Thymus (tissue), 11 donors: Measurements from ENCODE around the gene LHFPL2. TPM values are rescaled to one million over a fixed set of nuclear protein-coding genes. Genes with fewer than 3 reads are reported as not detected.
A peak's percentile ranks its signal among the peaks of the same experiment; 100 is the strongest.

ENCODE experiments used
- DNase-seq, 9 donors: peaks; one replicate each; pipeline ENCODE4 v3.0.0-alpha.2; 2013; ENCODE audit warnings: low spot score in 9 of 9, low read depth in 6 of 9, missing footprints in 1 of 9
- H3K27ac ChIP-seq, 2 donors: one replicate each; pipeline ENCODE4 v1.5.1; 2013; ENCODE audit warnings: control low read depth in 1 of 2, low read depth in 1 of 2, low read length in 1 of 2, mild to moderate bottlenecking in 1 of 2, moderate library complexity in 1 of 2
- H3K27me3 ChIP-seq, 2 donors: one replicate each; pipeline ENCODE4 v1.5.1; 2013; ENCODE audit warnings: low read length in 1 of 2; ENCODE audit not compliant: control insufficient read depth in 2 of 2, insufficient read depth in 1 of 2
- H3K36me3 ChIP-seq, 2 donors: one replicate each; pipeline ENCODE4 v1.5.1; 2013; ENCODE audit warnings: low read length in 1 of 2, mild to moderate bottlenecking in 1 of 2, moderate library complexity in 1 of 2; ENCODE audit not compliant: control insufficient read depth in 2 of 2, insufficient read depth in 2 of 2
- H3K4me1 ChIP-seq, 2 donors: one replicate each; pipeline ENCODE4 v1.5.1; 2013; ENCODE audit warnings: low read length in 2 of 2; ENCODE audit not compliant: control insufficient read depth in 2 of 2, insufficient read depth in 2 of 2
- H3K4me3 ChIP-seq, 2 donors: one replicate each; pipeline ENCODE4 v1.5.1; 2013; ENCODE audit warnings: low read length in 2 of 2, control low read depth in 1 of 2, mild to moderate bottlenecking in 1 of 2
- H3K9me3 ChIP-seq, 2 donors: one replicate each; pipeline ENCODE4 v1.5.1; 2013; ENCODE audit warnings: low read length in 1 of 2, mild to moderate bottlenecking in 1 of 2; ENCODE audit not compliant: control insufficient read depth in 2 of 2, insufficient read depth in 1 of 2
- WGBS: extraction: QIAGEN DNeasy Blood & Tissue Kit; methylation state at CpG from one replicate; pipeline ENCODE4 v1.1.7; 2013; 5-methylcytosine and 5-hydroxymethylcytosine counted together
- polyA plus RNA-seq: library from polyadenylated mRNA; stranded (reverse); fragments of 200-250 nt; gene quantifications from one replicate; pipeline ENCODE4 v1.2.3, GENCODE V29; 2013
- total RNA-seq: library from RNA; stranded (reverse); fragments of 120-200 nt; gene quantifications from one replicate; pipeline ENCODE4 v1.2.4, GENCODE V29; 2013
- donor health status: healthy.

The LHFPL2 gene
- total and polyA plus RNA-seq, 2 donors, result 9.1 to 21.4 TPM

DNA sequence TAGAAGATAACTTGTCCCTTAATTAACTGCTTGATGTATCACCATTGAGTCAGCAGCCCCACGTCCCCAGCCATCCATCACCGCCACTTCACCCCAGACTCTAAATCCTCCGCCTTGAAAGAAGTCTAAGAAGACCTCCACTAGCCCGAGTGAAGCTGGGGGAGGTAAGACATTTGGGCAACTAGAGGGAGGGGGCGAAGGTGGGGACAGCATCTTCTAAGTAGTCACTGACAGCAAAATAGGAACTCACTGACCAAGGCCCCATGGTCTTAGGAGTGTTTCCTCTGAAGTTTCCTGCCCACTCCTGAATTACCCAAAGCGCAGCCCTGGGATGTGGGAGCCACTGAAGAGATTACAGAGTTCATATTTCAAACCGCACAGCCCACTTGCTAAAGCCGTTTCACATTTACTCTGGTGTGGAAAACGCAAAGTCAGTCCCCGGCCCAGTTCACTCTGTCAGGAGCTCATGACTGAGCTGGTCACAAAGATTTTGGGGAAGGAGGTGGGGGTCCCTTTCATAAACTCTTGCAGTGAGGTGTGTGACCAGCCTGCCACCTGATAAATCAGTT is 107.4 kb downstream of the LHFPL2 start:
- Histone ChIP-seq H3K4me3 (no peak overlapping the region), H3K36me3 (no peaks in the 10 kb centered on the region), H3K27me3 (no peaks in the 10 kb centered on the region), H3K27ac (peak overlapping the region in 1 of 2 donors; percentile 4), H3K9me3 (no peaks in the 10 kb centered on the region), H3K4me1 (peaks cover 6 to 38% of the 10 kb centered on the region in 2 donors)
- WGBS, result 93% methylated on average over 10 of the region's 10 CpGs
- no peak for DNase-seq

DNA sequence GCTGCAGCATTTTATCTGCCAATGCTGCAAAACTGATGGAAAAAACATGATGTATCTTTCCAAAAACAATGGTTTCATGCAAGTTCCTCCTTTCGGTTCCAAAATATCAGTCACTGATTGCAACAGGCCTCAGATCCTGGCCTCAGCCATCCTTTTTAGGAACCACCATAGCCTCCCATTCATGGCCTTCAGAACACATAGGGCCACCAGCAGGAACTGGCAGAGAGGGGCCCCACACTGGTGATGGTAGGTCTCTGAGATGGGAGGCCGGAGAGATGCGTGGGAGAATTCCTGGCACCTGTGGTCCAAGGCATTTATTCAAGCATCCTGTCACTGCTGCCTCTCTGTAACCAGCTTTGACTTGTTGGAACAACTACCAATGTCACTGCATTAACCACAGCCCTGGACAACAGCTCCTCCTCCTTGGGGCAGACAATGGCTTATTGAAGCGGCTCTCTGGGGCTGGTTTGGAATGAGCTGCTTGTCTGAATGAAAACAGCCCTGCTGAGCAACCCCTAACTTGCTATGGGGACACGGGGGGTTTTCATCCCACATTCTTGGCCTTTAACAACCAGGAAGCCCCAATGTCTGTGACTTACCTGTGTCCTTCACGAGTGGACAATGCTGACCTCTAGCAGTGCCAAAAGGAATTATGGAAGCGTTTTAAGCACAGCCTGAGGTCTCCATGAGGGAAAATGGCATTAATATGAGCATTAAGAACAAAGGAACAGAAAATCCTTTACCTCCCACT is 108.1 kb downstream of the LHFPL2 start:
- no peaks in the 10 kb centered on the region for H3K36me3 ChIP-seq
- no peak overlapping the region for H3K4me3 ChIP-seq
- H3K9me3 ChIP-seq, result no peaks in the 10 kb centered on the region
- no peaks in the 10 kb centered on the region for H3K27me3 ChIP-seq
- H3K27ac ChIP-seq, result peak overlapping the region in 1 of 2 donors; percentile 4
- H3K4me1 ChIP-seq, result peaks cover 6 to 38% of the 10 kb centered on the region in 2 donors
- DNase-seq, result no peak
- WGBS, result 95% methylated on average over 7 of the region's 7 CpGs

DNA sequence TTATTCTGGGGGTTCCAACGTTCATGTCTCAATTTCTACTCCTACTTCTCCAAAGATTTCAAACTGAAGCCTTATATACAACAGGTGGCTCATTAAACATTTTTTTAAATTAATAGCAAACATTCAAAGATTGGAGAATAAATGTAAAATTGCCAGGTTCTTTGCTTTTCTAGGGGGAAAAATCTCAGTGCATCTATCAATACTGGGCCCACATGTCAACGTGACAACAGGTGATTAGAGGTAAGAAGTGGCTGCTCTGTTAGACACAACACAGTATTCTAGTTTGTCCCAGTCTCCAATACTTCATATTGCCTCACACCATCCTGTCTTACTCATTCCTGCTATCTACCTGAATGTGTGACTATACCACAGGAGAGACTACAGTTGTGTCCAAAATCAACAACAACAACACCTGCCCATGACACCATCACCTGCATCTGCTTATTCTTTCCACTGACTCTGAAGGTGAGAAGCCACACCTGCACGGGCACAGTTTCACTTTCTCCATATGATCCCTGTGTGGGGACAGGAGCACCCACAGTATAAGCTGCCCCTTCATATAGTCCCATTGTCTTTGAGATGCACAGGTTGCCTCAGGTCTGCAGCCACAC is 110.2 kb downstream of the LHFPL2 start:
- H3K4me3 ChIP-seq, result no peak overlapping the region
- H3K36me3 ChIP-seq, result no peaks in the 10 kb centered on the region
- H3K27me3 ChIP-seq, result no peaks in the 10 kb centered on the region
- H3K9me3 ChIP-seq, result no peaks in the 10 kb centered on the region
- peaks cover 6 to 34% of the 10 kb centered on the region in 2 donors for H3K4me1 ChIP-seq
- WGBS, result 94% methylated on average over 3 of the region's 3 CpGs
- no peak overlapping the region for H3K27ac ChIP-seq
- DNase-seq, result no peak

DNA sequence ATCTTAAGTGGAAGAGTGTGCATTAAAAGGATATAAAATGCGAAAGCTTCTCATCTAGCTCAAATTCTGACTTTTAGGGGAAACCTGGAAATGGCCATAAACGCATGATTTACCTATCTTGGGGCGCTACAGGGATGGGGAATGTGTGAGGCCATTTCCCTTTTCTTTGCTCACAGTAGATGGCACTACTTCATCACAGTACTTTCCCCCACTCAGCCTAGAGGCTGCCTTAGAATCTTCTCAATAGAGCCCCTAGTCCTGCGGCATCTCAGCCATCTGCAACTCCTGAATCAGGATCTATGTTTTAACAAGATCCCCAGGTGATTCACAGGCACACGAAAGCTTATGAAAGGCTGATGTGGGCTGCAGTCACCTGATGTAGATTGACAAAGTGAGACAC is 110.8 kb downstream of the LHFPL2 start:
- WGBS, result 67% methylated on average over 5 of the region's 5 CpGs
- peak in 7 of 9 donors; percentile 22 to 72 (median 38) for DNase-seq
- peaks cover 6 to 30% of the 10 kb centered on the region in 2 donors for H3K4me1 ChIP-seq
- no peak overlapping the region for H3K27ac ChIP-seq
- H3K36me3 ChIP-seq, result no peaks in the 10 kb centered on the region
- no peak overlapping the region for H3K4me3 ChIP-seq
- no peaks in the 10 kb centered on the region for H3K27me3 ChIP-seq
- no peaks in the 10 kb centered on the region for H3K9me3 ChIP-seq

DNA sequence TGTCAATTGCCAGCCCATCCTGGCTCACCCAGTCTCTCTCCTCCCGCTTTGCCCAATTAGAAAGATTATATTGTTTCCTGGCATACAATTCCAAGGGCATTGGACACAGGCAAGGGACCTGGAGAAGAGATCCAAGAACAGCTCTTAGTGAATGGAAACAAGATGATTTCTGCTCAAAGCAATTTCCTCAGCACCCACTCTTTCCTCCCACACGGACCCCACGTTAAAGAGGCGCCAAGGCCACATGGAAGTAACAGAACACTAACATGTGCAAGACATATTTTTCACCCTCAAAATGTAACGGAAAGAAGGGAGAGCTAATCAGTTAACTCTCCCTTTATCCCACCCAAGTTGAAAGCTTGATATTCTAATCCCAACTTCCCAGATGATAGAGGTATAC is 111.2 kb downstream of the LHFPL2 start:
- H3K9me3 ChIP-seq, result no peaks in the 10 kb centered on the region
- no peaks in the 10 kb centered on the region for H3K27me3 ChIP-seq
- no peak overlapping the region for H3K27ac ChIP-seq
- no peaks in the 10 kb centered on the region for H3K36me3 ChIP-seq
- peaks cover 6 to 26% of the 10 kb centered on the region in 2 donors for H3K4me1 ChIP-seq
- DNase-seq, result no peak
- H3K4me3 ChIP-seq, result no peak overlapping the region
- 94% methylated on average over 5 of the region's 5 CpGs for WGBS

DNA sequence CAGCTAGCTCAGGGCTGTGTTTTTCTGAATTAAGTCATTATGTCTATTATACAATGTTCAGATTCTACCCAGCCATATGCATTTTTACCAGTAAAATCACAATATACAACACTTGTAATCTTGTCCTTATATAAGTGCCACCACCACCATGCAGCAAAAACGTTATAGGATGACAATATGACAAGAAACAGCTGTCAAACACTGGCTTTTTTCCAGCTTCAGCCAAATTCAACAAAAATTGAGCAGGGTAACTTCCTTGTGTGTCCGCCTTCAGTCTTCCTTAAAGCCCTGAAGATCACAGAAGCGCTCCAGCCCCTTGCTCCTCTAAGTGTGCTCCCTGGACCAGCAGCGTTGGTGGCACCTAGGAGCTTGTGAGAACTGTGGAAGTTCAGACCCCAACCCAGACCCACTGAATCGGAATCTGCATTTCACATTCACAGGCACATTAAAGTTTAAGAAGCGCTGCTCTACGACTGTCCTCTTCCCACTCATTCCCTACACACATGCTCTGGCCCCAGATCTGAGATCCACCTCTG is 111.8 kb downstream of the LHFPL2 start:
- H3K9me3 ChIP-seq, result no peaks in the 10 kb centered on the region
- no peaks in the 10 kb centered on the region for H3K27me3 ChIP-seq
- 94% methylated on average over 7 of the region's 7 CpGs for WGBS
- no peak overlapping the region for H3K27ac ChIP-seq
- no peak for DNase-seq
- no peaks in the 10 kb centered on the region for H3K36me3 ChIP-seq
- H3K4me1 ChIP-seq, result peaks cover 6 to 23% of the 10 kb centered on the region in 2 donors
- H3K4me3 ChIP-seq, result no peak overlapping the region

DNA sequence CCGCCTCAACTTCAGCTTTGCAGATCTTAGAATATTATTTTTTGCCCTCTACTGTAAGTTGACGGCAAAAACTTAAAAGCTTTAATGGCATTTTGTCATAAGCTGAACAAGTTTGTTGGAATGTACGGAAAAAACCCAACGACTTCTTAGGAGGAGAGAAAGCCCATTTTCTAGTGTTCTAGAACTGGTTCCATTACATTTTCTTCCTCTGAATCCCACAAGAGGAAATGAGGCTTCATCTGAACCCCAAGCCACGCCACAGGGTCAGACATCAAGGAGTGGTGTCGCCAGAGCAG is 113.7 kb downstream of the LHFPL2 start:
- Histone ChIP-seq H3K27me3 (no peaks in the 10 kb centered on the region), H3K27ac (no peak overlapping the region), H3K4me1 (peaks cover 6 to 13% of the 10 kb centered on the region in 2 donors), H3K36me3 (no peaks in the 10 kb centered on the region), H3K4me3 (no peak overlapping the region), H3K9me3 (no peaks in the 10 kb centered on the region)
- WGBS, result 96% methylated on average over 6 of the region's 6 CpGs
- no peak for DNase-seq

DNA sequence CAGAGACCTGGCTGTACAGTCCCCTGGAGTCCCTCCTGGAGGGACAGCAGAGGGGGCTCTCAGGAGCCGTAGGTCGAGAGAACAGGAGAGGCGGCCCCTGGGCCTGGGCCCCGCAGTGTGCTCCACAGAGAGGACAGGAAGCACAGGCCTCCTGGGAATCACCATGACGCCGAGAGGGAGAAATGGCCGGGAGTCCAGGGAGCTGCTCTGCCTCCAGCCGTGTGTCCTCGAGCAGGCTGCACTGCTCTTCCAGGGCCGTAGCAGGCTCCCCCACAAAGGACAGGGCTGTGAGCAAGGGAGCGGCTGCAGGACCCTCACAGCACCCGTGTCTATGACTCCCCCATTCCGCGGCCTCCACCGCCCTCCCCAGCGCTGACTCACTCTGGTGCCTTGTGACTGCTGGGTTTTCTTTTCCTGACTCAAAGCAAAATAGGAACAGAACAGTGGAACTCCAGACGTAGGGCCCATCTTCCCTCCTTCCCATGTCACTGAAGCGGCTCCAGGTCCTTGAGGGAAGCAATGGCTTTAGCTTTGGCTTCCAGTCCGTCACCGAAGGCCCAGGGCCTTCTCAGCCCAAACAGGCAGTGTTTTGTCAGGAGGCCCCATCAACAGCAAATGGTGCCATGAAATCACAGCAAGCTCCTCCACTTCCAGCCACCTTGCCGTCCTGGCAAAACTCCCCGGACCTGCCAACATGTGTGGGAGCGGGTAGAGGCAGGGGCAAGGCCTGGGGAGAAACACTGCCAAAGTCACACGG is 114.2 kb downstream of the LHFPL2 start:
- Histone ChIP-seq H3K4me1 (peaks cover 6 to 13% of the 10 kb centered on the region in 2 donors), H3K27me3 (no peaks in the 10 kb centered on the region), H3K4me3 (no peak overlapping the region), H3K36me3 (no peaks in the 10 kb centered on the region), H3K27ac (peak overlapping the region in 1 of 2 donors; percentile 47), H3K9me3 (no peaks in the 10 kb centered on the region)
- DNase-seq, result no peak
- WGBS, result 94% methylated on average over 24 of the region's 24 CpGs

DNA sequence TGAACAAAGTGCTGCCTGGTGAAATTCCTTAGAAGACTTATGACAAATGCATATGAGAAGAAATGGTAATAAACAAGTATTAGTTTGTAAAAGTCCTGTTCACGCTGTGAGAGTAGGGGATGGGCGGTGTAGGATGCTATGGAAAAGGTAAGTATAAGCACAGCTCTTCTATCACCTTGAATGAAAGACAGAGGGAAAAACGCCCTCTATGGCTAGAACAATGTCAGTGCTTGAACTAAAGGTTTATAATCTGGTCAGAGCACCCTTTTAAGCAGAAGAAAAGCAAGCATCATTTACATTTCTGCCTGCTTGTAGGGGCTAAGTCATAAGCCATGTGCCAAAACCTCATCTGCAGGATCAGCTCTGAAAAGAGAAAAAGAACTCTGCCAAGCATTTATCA is 115.2 kb downstream of the LHFPL2 start:
- H3K4me3 ChIP-seq, result no peak overlapping the region
- H3K4me1 ChIP-seq, result peaks cover 0 to 5% of the 10 kb centered on the region in 2 donors
- H3K27me3 ChIP-seq, result no peaks in the 10 kb centered on the region
- no peaks in the 10 kb centered on the region for H3K36me3 ChIP-seq
- H3K27ac ChIP-seq, result no peak overlapping the region
- 68% methylated on average over 3 of the region's 3 CpGs for WGBS
- H3K9me3 ChIP-seq, result no peaks in the 10 kb centered on the region
- peak in 1 of 9 donors; percentile 44 for DNase-seq
